OCI-LY3 (cell line): Measurements from ENCODE around the gene ITPR1.

Experiments
- CTCF ChIP-seq: fragments of 200-600, 300-600 bp; sonication (generic); IDR thresholded peaks from 2 replicates; pipeline ENCODE4 v1.5.1; 2014; ENCODE audit warnings: antibody characterized with exemption, low read length, low read depth
- EZH2phosphoT487 ChIP-seq: fragments of 200-600 bp; shearing (Covaris generic); IDR thresholded peaks from 2 replicates; pipeline ENCODE4 v1.6.1; 2018; ENCODE audit warnings: antibody characterized with exemption, mixed run types, low read depth

GRCh38 chr3:4711680-4711992, 218.5 kb downstream of the ITPR1 start:
- TF ChIP-seq CTCF (no peak), EZH2phosphoT487 (no peak)
